Adrenal gland (tissue), 5 donors: ENCODE data around the gene DYSF.

Experiments
- CTCF ChIP-seq, 6 experiments: fragments of 450-650 bp in 4 of 6; fragments of 200-600 bp in 2 of 6; sonication (generic) in 1 of 6; IDR thresholded peaks; 1 replicate in 5 of 6; 2 replicates in 1 of 6; pipeline versions ENCODE4 v1.5.1 to v1.8.0; 2016 to 2021; ENCODE audit warnings: antibody characterized with exemption in 6 of 6, mild to moderate bottlenecking in 2 of 6, moderate library complexity in 1 of 6
- POLR2A ChIP-seq, 2 donors: fragments of 450-650 bp; IDR thresholded peaks; one replicate each; pipeline ENCODE4 v1.6.1; 2017; ENCODE audit warnings: antibody characterized with exemption in 2 of 2, mild to moderate bottlenecking in 2 of 2, moderate library complexity in 1 of 2
- donor health status: DM: no; HTN: no; CAD: no.

DNA sequence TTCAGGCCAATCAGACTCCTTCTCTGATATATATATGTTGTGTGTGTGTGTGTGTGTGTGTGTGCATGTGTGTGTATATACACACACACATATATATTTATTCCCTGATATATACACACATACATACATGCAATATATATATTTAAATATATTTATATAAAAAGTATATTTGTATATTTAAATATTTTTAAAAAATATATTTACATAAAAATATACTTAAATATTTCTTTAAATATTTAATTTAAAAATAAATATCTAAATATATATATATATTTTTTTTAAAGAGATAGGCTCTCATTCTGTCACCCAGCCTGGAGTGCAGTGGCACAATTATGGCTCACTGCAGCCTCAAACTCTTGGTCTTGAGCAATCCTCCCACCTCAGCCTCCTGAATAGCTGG is 281.3 kb downstream of the DYSF start:
- TF ChIP-seq CTCF (IDR thresholded peaks at IDR 0.05) (no peak), POLR2A (IDR thresholded peaks at IDR 0.05) (no peak)
